ENCODE measurements around the gene RHBDL1. TPM values are rescaled to one million over a fixed set of nuclear protein-coding genes. Genes with fewer than 3 reads are reported as not detected.

RHBDL1 gene
- polyA plus RNA-seq, 1 donor (not counting 4 experiments of a cell fraction or from before 2014, with no cell fraction given) = 0.71 TPM

GRCh38 chr16:685967-686366 lies 10.5 kb downstream of the RHBDL1 start:
- FAIRE-seq = no peak
- H3K36me3 ChIP-seq (ENCODE audit: control insufficient read depth in 2 of 2, extremely low read depth in 1 of 2, insufficient read depth in 2 of 2, low read length in 2 of 2) = peaks cover 12 to 37% of the 10 kb centered on the region in 2 experiments

DNA sequence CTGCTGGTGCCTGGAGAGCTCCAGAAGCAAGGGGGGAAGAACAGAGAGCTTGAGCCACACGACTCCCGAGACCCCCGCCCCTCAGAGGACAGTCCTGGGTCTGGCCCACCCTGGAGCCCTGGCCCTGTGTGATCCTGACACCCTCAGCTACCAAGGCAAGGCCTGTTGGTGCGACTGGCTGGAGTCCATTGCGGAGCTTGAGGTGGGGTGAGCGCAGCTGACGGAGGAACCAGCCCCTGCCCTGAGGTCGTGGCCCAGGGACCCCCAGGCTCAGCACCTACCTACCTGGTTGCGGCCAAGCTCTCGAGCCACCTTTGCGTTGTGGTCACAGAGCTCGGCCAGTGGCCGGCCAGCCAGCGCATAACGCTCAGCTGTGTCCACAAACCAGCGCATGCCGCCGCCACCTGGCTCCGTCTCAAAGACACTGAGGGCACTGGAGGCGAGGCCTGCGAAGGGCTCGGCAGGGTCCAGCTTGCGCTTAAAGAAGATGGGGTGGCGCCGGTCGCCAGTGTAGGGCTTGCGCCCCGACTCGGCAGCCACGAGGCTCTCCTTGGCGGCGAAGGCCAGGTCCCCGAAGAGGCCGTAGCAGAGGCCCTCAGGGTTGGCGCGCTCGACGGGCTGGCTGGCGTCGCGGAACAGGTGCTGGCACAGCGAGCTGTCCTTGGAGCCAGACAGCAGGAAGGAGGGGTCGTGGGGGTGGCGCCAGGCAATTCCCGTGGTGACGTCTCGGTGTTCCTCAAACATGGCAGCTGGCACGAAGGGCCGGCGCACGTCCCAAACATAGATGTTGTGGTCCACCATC lies 11.2 kb downstream of the RHBDL1 start:
- H3K79me2 ChIP-seq (ENCODE audit: control insufficient read depth, insufficient read depth, low read length) = peaks cover 32% of the 10 kb centered on the region
- no peak overlapping the region for H3K4me3 ChIP-seq (ENCODE audit: control insufficient read depth in 2 of 3, extremely low read depth in 1 of 3, insufficient read depth in 2 of 3, low read depth in 1 of 3, low read length in 3 of 3)
- TF ChIP-seq EZH2 (IDR thresholded peaks at IDR 0.05; ENCODE audit: low read length) = no peak
- TF ChIP-seq, protein P1, sequence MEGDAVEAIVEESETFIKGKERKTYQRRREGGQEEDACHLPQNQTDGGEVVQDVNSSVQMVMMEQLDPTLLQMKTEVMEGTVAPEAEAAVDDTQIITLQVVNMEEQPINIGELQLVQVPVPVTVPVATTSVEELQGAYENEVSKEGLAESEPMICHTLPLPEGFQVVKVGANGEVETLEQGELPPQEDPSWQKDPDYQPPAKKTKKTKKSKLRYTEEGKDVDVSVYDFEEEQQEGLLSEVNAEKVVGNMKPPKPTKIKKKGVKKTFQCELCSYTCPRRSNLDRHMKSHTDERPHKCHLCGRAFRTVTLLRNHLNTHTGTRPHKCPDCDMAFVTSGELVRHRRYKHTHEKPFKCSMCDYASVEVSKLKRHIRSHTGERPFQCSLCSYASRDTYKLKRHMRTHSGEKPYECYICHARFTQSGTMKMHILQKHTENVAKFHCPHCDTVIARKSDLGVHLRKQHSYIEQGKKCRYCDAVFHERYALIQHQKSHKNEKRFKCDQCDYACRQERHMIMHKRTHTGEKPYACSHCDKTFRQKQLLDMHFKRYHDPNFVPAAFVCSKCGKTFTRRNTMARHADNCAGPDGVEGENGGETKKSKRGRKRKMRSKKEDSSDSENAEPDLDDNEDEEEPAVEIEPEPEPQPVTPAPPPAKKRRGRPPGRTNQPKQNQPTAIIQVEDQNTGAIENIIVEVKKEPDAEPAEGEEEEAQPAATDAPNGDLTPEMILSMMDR (optimal IDR thresholded peaks at IDR 0.05 in 1 of 3, IDR thresholded peaks at IDR 0.05 in 1 of 3, conservative IDR thresholded peaks at IDR 0.05 in 1 of 3; ENCODE audit: extremely low read depth in 1 of 3, insufficient read depth in 2 of 3, low read length in 3 of 3) = no peak
- no peaks in the 10 kb centered on the region for H3K9me1 ChIP-seq (ENCODE audit: control insufficient read depth, extremely low read depth, insufficient read depth, low read length)
- DNase-seq (ENCODE audit: low read depth, low spot score) = no peak
- H3K4me1 ChIP-seq (ENCODE audit: control insufficient read depth, extremely low read depth, insufficient read depth, low read length) = peaks cover 28% of the 10 kb centered on the region
- dilution Hi-C loops (cut with MboI; ENCODE audit: extremely low pct_ligation_motif_present, low sequenced_read_pairs) = no loop called here
- peaks cover 10 to 33% of the 10 kb centered on the region in 2 experiments for H3K36me3 ChIP-seq (ENCODE audit: control insufficient read depth in 2 of 2, extremely low read depth in 1 of 2, insufficient read depth in 2 of 2, low read length in 2 of 2)
- H4K20me1 ChIP-seq (ENCODE audit: control insufficient read depth, extremely low read depth, insufficient read depth, low read length) = peaks cover 8% of the 10 kb centered on the region
- no peak overlapping the region for H3K9ac ChIP-seq (ENCODE audit: control insufficient read depth, extremely low read depth, insufficient read depth, low read length)
- no peak overlapping the region for H3K4me2 ChIP-seq (ENCODE audit: control insufficient read depth, extremely low read depth, insufficient read depth, low read depth, low read length)
- no peak overlapping the region for H2AFZ ChIP-seq (ENCODE audit: control insufficient read depth, low read length)
- no peak for FAIRE-seq
- H3K9me3 ChIP-seq (ENCODE audit: control insufficient read depth, low read depth, low read length) = no peaks in the 10 kb centered on the region
- peaks cover 7% of the 10 kb centered on the region for H3K27me3 ChIP-seq (ENCODE audit: control insufficient read depth, extremely low read depth, insufficient read depth, low read length)
- H3K27ac ChIP-seq (ENCODE audit: control insufficient read depth, insufficient read depth, low read length) = no peak overlapping the region

More at GRCh38 chr16:685967-686366, 10.5 kb downstream of the RHBDL1 start:
- no peak overlapping the region for H3K27ac ChIP-seq (ENCODE audit: control insufficient read depth, insufficient read depth, low read length)
- peaks cover 2% of the 10 kb centered on the region for H3K27me3 ChIP-seq (ENCODE audit: control insufficient read depth, extremely low read depth, insufficient read depth, low read length)
- dilution Hi-C loops (cut with MboI; ENCODE audit: extremely low pct_ligation_motif_present, low sequenced_read_pairs) = no loop called here
- H3K4me2 ChIP-seq (ENCODE audit: control insufficient read depth, extremely low read depth, insufficient read depth, low read depth, low read length) = no peak overlapping the region
- H3K9me1 ChIP-seq (ENCODE audit: control insufficient read depth, extremely low read depth, insufficient read depth, low read length) = no peaks in the 10 kb centered on the region
- H4K20me1 ChIP-seq (ENCODE audit: control insufficient read depth, extremely low read depth, insufficient read depth, low read length) = peaks cover 15% of the 10 kb centered on the region
- peaks cover 39% of the 10 kb centered on the region for H3K79me2 ChIP-seq (ENCODE audit: control insufficient read depth, insufficient read depth, low read length)
- no peak overlapping the region for H3K9ac ChIP-seq (ENCODE audit: control insufficient read depth, extremely low read depth, insufficient read depth, low read length)
- no peak overlapping the region for H2AFZ ChIP-seq (ENCODE audit: control insufficient read depth, low read length)
- no peaks in the 10 kb centered on the region for H3K9me3 ChIP-seq (ENCODE audit: control insufficient read depth, low read depth, low read length)
- no peak overlapping the region for H3K4me3 ChIP-seq (ENCODE audit: control insufficient read depth in 2 of 3, extremely low read depth in 1 of 3, insufficient read depth in 2 of 3, low read depth in 1 of 3, low read length in 3 of 3)
- no peak for DNase-seq (ENCODE audit: low read depth, low spot score)
- TF ChIP-seq, protein P1 (optimal IDR thresholded peaks at IDR 0.05 in 1 of 3, IDR thresholded peaks at IDR 0.05 in 1 of 3, conservative IDR thresholded peaks at IDR 0.05 in 1 of 3; ENCODE audit: extremely low read depth in 1 of 3, insufficient read depth in 2 of 3, low read length in 3 of 3) = peak; percentile 36 to 79 (median 72)
- TF ChIP-seq EZH2 (IDR thresholded peaks at IDR 0.05; ENCODE audit: low read length) = no peak
- peaks cover 33% of the 10 kb centered on the region for H3K4me1 ChIP-seq (ENCODE audit: control insufficient read depth, extremely low read depth, insufficient read depth, low read length)
